GM19240 (cell line): ENCODE data around the gene COX5A.
A peak's percentile ranks its signal among the peaks of the same experiment; 100 is the strongest.
"Not testable (repeated sequence)": the region's sequence is repeated elsewhere in the genome, so short reads cannot be mapped to it uniquely, and the experiment has no call there.

Source experiments
- DNase-seq: peaks from one replicate; pipeline ENCODE4 v3.0.0; 2011; ENCODE audit warnings: low spot score; ENCODE audit not compliant: insufficient read length

COX5A gene

DNA sequence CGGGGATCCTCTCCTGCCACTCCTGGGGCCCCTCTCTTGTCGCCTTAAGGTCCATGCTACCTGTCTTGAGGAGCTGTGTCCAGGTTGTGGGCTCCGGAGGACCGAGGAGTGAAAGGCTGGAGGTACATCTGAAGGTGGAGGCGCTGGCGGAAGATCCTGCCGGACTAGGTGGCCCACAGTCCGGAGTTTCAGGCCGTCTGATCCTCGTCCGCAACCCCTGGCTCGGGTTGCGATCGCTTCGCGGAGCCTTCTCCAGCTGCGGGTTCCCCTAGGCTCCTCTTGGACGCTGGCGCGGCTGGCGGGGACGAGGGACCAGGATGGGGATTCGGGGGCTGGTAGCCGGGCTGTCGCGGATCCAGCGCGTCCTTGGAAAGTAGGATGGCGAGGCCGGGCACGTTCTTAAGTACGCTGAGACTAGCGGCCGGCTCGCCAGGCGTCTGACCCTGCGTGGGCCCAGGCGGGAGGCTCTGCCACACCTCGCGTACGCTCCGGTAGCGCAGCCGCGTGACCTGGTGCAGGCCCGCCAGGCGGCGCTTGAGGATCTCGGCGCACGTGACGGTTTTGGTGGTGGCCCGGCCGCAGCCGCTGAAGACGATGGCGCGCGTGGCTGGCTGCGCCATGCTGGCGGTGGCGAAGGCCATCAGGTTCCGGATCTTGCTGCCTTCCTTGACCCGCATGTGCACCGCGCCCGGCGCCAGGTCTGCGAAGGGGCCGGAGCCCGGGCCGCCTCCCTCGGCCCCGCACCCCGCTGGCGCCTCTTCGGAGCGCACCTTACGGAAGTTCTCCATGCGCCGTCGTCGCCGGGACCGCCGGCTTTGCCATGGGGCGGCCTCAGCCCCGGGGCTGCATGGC, 18.1 kb upstream of the COX5A start:
- no peak for DNase-seq

DNA sequence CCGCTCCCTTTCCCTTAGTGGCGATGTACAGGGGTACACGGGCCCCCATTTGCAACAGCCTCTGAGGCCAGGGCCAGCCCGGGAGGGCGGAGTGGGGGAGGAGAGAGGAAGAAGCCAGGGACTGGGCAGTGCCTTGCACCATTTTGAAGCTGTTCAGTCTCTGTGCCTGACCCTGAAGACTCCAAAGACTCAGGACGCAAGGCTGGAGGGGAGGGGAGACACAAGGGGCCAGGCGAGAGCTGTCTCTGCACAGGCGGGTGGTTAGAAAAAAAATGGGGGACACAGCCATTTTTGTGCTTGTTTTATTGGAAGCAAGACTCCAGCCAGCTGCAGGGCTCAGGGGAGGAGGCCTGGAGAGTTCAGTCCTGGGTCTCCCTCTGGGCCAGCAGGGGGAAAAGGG, 17.1 kb upstream of the COX5A start:
- no peak for DNase-seq

DNA sequence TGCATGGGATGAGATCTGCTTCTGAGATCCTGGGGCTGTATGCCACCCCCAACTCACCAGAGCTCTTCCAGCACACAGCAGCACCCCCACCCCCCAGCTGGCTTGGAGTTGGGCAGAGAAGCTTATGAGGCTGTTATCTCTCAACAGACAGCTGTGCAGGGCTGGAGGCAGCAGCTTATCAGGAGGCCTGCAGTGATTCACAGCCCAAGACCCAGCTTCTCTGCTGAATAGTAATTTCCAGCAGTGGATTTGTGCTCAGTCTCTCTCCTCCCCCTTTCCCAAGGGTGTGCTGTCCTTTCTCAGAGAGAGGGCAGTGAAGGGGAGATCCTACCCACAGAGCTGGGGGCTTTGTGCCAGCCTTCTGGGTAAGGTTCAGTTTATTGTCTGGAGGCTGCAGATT, 16.6 kb upstream of the COX5A start:
- no peak for DNase-seq

DNA sequence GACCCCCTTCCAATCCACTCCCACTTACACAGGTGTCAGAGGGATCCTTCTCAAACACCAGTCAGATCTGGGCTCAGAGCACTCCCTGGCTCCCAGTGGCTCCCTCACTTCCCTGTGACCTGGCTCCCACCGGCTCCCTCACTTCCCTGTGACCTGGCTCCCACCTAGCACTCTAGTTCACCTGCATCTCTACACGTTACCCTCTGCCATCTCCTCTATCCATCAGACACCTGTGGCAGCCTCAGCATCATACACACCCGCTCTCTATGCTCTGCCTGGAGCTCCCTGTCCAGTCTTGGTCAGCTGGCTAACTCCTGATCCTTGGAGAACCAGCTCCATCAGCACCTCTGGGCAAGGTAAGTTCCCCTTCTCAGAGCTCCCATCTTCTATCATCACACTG, 13.1 kb upstream of the COX5A start:
- no peak for DNase-seq

DNA sequence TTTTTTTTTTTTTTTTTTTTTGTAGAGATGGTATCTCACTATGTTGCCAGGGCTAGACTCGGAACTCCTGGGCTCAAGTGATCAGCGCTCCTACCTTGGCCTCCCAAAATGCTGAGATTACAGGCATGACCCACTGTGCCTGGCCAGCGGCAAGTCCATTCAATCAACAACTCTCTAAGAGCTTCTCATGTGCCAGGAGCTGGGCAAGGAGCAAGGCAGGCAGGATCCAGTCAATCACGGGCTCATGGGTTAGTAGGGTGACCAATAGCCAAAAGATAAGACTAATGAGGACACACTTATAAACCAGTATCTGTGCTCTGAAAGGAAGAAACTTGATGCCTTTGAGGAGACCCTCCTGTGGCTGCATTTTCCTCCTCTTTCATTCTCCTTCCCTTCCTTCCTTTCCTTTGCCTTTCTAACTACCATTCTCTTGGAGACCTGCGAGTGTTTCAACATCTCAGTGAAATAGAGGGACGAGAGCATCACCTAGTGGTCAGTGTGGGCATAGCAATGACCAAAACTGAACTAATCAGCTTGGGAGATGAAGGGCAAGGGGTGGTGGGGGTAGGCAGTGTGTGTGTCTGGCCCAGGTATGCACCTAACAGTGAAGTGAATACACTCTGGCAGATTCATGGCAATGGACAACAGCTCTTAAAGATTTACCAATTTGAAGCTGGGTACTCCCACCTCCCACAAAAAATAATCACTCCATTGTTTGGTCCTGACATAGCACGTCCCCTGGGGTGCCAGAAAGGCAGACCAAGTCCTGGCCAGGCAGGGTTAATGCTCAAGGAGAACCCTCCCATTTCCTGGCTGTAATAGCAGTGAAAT, 12.4 kb upstream of the COX5A start:
- no peak for DNase-seq

DNA sequence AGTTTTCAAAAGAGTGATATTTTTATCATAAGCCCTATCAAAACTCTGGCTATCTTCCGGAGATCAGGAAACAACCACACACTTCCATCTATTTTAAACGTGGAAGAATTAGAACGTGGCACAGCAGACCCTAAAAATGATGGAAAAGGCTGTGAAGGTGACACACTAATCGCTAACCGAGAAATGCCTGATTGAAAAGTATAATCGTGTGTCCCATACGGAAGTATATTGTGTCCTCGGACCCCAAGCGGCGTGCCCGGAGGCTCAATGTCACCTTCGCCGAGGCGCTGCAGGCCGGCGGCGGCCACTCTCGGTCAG, 642 bp downstream of the COX5A start:
- no peak for DNase-seq

DNA sequence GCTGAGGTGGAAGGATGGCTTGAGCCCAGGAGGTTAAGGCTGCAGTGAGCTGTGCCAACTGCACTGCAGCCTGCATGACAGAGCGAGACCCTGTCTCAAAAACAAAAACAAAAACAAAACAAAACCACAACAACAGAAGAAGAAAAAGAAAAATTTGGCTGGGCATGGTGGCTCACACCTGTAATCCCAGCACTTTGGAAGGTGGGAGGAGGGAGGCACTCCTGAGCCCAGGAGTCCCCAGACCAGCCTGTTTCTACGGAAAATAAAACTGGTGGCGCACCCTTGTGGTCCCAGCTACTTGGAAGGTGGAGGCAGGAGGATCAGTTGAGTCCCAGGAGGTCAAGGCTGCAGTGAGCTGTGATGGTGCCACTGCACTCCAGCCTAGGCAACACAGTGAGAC, 2.7 kb downstream of the COX5A start:
- DNase-seq, result not testable (repeated sequence)

DNA sequence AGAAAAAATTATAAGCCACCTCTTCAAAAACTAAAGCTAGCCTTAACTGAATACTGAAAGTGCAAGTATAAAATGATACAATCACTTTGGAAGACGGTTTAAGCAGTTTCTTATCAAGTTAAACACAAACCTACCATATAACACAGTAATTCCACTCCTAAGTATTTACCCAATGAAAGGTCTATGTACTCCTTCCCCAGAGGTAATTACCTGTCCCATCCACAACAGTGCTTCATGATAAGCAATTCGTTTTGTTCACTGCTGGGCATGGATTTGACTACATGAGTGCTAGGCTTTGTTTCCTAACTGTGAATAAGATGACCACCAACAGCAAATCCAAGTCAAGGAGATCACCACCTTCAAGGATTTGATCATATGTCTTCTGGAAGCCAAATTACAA, 4.3 kb downstream of the COX5A start:
- DNase-seq, result no peak

DNA sequence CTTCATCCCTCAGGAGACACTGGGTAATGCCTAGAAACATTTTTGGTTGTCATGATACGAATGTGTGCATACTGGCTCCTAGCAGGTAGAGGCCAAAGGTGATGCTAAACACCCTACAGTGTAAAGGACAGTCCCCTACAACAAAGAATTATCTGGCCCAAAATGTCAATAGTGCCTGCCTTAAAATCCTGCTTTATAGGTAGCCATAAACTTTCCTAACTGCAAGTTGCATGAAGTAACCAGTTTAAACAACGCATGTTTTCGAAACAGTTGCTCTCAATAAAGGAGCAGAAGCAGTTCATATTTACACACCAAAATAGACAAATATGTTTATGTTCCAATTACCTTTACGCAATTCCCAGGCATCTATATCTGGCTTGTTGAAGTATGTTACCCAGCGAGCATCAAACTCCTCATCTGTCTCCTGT, 9.1 kb downstream of the COX5A start:
- DNase-seq, result no peak

DNA sequence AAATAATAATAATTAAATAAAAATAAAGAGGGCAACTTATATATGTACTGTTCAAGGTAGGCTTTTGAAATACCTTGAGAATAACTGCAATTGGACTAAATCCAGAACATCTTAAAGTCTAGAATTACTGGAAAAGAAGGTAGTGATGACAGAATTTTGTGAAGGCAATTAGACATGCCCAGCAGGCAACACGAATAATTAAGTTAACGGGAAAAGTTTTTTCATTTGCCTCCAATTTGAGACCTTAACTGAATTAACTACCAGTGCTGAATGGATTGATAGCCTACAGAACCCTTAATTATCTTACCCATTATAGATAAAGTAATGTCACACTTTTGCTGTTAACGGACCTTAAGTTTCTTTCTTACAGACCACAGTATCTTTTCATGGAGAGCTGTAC, 13.3 kb downstream of the COX5A start:
- no peak for DNase-seq

DNA sequence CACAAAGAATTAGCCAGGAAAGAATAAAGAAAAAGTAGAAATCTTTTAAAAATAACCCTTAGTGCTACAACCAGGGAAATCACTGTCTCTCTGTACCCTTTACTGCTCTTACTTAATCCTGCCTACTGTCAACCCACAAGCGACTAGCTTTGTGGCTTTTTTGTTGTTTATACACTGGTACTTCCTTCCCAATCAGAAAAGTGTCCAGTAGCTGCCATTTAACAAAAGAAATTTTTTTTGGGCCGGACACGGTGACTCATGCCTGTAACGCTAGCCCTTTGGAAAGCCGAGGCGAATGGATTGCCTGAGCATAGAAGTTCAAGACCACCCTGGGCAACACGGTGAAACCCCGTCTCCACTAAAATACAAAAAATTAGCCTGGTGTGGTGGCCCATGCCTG, 17.4 kb downstream of the COX5A start:
- no peak for DNase-seq

DNA sequence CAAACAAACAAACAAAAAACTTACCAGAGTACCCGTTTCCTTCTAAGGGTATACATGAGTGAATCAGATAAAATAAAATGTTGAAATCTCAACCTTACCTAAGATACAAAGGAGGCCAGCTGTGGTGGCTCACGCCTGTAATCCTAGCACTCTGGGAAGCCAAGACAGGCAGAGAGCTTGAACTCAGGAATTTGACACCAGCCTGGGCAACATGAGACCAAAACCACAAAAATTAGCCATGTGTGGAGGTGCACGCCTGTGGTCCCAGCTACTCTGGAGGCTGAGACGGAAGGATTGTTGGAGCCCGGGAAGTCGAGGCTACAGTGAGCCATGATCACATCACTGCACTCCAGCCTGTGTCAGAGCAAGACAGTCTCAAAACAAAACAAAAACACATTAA, 20.2 kb downstream of the COX5A start:
- no peak for DNase-seq

DNA sequence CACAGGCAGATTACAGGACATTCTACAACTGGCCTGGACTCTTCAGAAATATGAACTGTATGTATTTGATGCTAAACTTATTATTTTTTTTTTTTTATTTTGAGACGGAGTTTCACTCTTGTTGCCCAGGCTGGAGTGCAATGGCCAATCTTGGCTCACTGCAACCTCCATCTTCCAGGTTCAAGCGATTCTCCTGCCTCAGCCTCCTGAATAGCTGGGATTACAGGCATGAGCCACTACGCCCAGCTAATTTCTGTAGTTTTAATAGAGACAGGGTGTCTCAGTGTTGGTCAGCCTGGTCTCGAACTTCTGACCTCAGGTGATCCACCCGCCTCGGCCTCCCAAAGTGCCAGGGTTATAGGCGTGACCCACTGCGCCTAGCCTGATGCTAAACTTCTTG, 24.1 kb downstream of the COX5A start:
- DNase-seq, result not testable (repeated sequence)

DNA sequence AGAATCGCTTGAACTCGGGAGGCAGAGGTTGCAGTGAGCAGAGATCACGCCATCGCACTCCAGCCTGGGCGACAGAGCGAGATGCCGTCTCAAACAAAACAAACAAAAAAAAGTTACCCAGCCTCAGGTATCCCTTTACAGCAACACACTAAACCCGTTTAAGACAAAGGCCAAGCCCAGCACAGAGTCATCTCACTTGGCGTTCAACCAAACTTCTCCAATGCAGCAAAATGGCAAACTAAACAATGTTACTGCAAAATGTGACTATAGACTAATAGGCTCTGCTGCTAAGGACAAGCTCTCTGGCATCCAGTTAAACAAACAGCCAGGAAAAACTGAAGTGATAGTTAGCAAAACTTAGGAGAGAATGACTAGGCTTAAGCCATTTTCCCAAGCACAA, 24.8 kb downstream of the COX5A start:
- no peak for DNase-seq

DNA sequence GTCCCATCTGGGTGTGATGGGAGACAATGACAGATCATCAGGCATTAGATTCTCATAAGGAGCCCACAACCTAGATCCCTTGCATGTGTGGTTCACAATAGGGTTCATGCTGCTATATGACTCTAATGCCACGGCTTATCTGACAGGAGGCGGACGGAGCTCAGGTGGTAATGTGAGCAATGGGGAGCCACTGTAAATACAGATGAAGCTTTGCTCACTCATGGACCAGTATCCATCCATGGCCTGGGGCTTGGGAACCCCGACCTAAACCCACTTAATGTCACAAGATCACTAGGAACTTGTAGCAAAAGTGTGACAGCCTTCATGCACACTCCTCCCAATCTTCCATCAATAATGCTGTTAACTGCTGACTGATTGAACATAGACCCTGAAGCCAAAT, 29.2 kb downstream of the COX5A start:
- DNase-seq, result no peak

DNA sequence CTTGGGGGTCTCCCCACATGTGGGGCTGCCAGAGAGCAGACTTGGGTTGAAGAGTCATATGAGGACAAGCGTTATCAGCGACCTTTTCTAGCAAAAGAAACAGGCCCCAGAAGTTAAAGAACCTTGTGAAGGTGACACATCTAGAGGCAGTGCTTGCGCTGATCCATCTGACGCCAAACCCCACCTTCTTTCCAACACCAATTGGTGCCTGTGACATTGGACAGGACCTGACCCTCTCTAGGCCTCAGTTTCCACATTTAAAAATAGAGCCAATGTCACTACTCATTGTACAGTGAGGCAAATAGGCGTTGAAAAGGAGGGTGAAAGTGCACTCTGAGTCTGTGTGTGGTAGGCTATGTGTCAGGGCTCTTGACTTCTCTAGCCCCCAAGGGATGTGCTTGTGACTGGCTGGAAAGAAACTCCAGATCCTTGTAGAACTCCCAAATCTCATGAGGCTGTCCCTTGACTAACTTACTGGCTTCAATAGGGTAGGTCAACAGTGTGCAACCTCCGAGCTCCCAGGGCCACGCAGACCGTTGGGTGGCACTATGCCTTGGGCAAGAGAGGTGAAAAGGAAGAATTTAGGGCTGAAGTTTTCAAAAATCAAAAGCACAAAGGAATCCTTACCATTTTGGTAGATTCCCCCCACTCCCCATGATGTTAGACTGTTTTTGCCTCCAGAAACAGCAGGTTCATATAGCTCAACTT, 30.6 kb downstream of the COX5A start:
- DNase-seq, result no peak

DNA sequence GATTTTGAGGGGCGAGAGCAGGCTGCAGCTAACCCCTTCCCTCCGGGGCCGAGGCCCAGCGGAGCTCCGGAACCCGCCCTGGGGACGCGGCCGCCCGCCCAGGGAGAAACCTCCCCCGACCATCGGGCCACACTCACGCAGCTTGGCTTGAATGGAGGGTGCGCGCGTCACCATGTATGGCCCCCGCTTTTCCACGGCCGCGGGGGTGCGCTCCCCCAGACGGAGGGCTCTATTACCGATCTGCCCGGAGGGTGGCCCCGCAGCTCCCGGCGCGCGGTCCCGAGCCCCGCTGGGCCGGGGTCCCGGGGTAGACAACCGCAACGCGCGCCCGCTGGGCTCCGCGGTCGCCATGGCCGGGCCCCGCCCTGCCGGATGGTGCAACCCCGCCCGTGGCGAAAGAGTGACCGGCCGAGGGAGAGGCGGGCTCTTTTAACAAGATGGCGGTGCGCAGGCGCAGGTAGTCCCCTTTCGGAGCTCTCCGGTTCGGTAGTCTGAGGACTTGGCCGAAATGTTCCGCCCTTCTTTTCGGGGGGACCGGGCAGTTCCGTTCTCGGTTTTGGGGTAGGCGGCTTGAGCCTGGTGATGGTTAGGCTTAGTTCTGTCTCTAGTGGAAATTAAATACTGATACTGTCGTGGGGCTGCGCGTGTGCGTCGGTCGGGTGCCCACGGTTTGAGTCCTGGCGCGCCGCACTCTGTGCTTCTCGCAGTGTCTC, 31.3 kb downstream of the COX5A start, which contains the start of gene FAM219B:
FAM219B (minus strand) TSS at position 402 of the 713 bp plus-strand sequence; CDS start at position 351, 51 bp downstream.
- DNase-seq, result peak; percentile 91

DNA sequence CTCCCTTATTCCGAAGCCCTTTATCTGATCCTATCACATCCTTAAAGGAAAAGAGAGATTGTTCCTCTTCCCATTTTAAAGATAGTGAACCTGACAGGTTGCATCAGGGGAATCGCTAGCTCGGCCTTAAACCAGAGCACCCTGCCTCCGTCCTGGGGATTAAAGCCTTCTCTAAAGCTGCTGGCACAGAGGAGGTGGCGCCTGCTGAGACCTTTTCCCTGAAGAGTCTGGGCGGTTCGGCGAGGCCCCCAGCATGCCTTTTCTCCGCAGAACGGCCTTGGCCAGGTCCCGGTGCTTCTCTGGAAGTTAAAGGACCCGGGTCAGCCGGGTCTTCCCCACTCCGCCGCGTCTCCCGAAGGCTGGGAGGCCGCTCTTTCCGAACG, 31.8 kb downstream of the COX5A start:
- no peak for DNase-seq

DNA sequence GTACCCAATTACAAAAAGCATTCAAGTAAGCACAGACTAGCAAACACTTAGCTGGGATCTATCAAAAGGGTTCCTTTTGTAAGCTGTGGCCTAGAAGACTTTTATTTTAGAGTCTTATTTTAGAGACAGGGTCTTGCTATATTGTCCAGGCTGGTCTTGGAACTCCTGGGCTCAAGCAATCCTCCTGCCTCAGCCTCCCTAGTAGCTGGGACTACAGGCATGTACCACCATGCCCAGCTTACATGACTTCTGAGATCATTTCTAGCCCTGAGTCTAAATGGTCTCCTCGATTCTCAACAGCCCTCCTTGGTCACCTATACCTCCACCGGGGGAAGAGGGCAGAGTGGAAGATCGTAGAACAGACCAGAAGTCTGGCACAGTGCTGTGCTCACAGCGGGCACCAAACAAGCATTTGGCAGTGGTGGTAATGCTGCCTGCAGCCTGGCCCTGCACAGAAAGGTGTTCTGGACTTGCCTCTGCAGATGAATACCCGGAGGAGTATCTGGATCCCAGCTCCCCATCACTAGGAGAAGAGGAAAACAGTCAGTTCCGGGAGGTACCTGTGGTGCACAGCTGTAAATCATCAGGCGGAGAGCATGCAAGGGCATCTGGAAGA, 33.6 kb downstream of the COX5A start:
- DNase-seq, result no peak

DNA sequence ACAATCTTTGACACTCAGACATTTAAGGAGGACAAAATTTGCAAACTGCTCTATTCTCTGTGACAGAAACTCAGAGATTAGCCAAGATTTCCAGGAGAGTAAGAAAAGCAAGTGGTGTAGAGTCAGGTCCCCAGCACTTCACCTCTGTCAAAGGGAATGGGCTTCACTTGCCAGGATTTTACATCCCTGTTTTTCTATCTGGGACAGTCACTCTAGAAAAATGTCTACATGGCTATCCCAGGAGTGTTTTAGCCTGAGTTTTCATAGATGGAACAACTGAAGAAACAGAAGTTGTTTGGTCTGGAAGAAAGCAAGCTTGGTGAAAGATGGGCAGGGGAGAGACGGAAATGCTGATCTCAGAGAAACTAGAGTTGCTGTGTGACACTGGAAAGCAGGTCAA, 34.2 kb downstream of the COX5A start:
- DNase-seq, result no peak
